A549 (cell line): ENCODE data around the gene PLEKHF1. TPM values are rescaled to one million over a fixed set of nuclear protein-coding genes. Genes with fewer than 3 reads are reported as not detected.

Source experiments
- ATAC-seq, 2 experiments: fragments of 200-7000 bp in 1 of 2; fragments of >200 bp in 1 of 2; cut with Nextera tagmentation in 1 of 2; cut with Tn5 transposase in 1 of 2; 3 replicates each; pipeline versions ENCODE4 v1.8.0 to v1.9.1; 2018 to 2020; ENCODE audit warnings: mild to moderate bottlenecking in 1 of 2, moderate library complexity in 1 of 2
- CTCF ChIA-PET: fragments of 300-600 bp; sonication (Branson Sonifier 250); formaldehyde crosslinking; extraction: SDS; loops from one replicate; lab custom pipeline; 2021; ENCODE audit warnings: antibody characterized with exemption, inconsistent platforms; lab: Yijun Ruan, JAX
- POLR2A ChIA-PET: fragments of 350-600 bp; formaldehyde crosslinking; extraction: SDS; loops from one replicate; lab custom pipeline; 2021; ENCODE audit warnings: antibody characterized with exemption, inconsistent platforms; lab: Yijun Ruan, JAX
- DNase-seq, 2 experiments: peaks; one replicate each; pipeline versions ENCODE4 v3.0.0 to v3.0.0-alpha.2; 2011 to 2016; ENCODE audit warnings: low read depth in 1 of 2, low spot score in 1 of 2
- FAIRE-seq: peaks from 2 replicates; lab custom pipeline; 2011; peaks lifted over from hg19 to GRCh38; lab: Jason Lieb, UNC
- H3K27ac ChIP-seq, 2 experiments: fragments of >200 bp; sonication (Bioruptor Twin); formaldehyde crosslinking; 3 replicates each; pipeline ENCODE4 v1.5.1; 2016 to 2017
- H3K4me1 ChIP-seq: fragments of >200 bp; sonication (Bioruptor Twin); formaldehyde crosslinking; 3 replicates; pipeline ENCODE4 v1.6.1; 2016
- H3K4me2 ChIP-seq: fragments of >200 bp; sonication (Bioruptor Twin); formaldehyde crosslinking; 3 replicates; pipeline ENCODE4 v1.6.1; 2016
- H3K4me3 ChIP-seq: fragments of >200 bp; sonication (Bioruptor Twin); formaldehyde crosslinking; 3 replicates; pipeline ENCODE4 v1.5.1; 2016
- H3K9me3 ChIP-seq: fragments of >200 bp; sonication (Bioruptor Twin); formaldehyde crosslinking; 3 replicates; pipeline ENCODE4 v1.6.1; 2016
- BHLHE40 ChIP-seq: IDR thresholded peaks from 2 replicates; pipeline ENCODE4 v1.6.1; 2012; ENCODE audit warnings: low read depth, low read length, inconsistent platforms
- CBX2 ChIP-seq: fragments of 200-600 bp; sonication (generic); IDR thresholded peaks from 2 replicates; pipeline ENCODE4 v1.6.1; 2016; ENCODE audit warnings: low read depth, mild to moderate bottlenecking, borderline replicate concordance
- CBX8 ChIP-seq: fragments of 200-600 bp; sonication (generic); IDR thresholded peaks from 2 replicates; pipeline ENCODE4 v1.6.1; 2016
- CEBPB ChIP-seq, 2 experiments: fragments of >200 bp in 1 of 2; sonication (Bioruptor Twin) in 1 of 2; formaldehyde crosslinking in 1 of 2; IDR thresholded peaks; 2 replicates each; pipeline ENCODE4 v1.6.1; 2012 to 2016
- CHD4 ChIP-seq: fragments of 200-600 bp; sonication (generic); IDR thresholded peaks from 2 replicates; pipeline ENCODE4 v1.6.1; 2016; ENCODE audit warnings: antibody characterized with exemption, mild to moderate bottlenecking, borderline replicate concordance
- ESRRA ChIP-seq: fragments of 150-350 bp; IDR thresholded peaks from 2 replicates; pipeline ENCODE4 v1.6.1; 2014; ENCODE audit warnings: mild to moderate bottlenecking, low read length, borderline replicate concordance
- FOSB ChIP-seq: fragments of 250-450 bp; sonication (Bioruptor Pico); IDR thresholded peaks from 2 replicates; pipeline ENCODE4 v1.5.0; 2020; ENCODE audit warnings: mild to moderate bottlenecking, moderate library complexity
- GATA3 ChIP-seq: IDR thresholded peaks from 2 replicates; pipeline ENCODE4 v1.6.1; 2012; ENCODE audit warnings: borderline replicate concordance
- HDAC2 ChIP-seq: fragments of 200-600 bp; sonication (generic); IDR thresholded peaks from 2 replicates; pipeline ENCODE4 v1.6.1; 2016
- HOXB5 ChIP-seq: fragments of 250-450 bp; sonication (Bioruptor Pico); IDR thresholded peaks from 2 replicates; pipeline ENCODE4 v1.5.0; 2020; ENCODE audit warnings: mild to moderate bottlenecking, moderate library complexity
- JUN ChIP-seq, 2 experiments: fragments of >200 bp; sonication (Bioruptor Twin); formaldehyde crosslinking; IDR thresholded peaks; 2 replicates in 1 of 2; 3 replicates in 1 of 2; pipeline ENCODE4 v1.6.1; 2016 to 2017
- JUNB ChIP-seq: fragments of >200 bp; sonication (Bioruptor Twin); formaldehyde crosslinking; IDR thresholded peaks from 2 replicates; pipeline ENCODE4 v1.6.1; 2016
- KDM1A ChIP-seq: fragments of 200-600 bp; sonication (generic); IDR thresholded peaks from 2 replicates; pipeline ENCODE4 v1.6.1; 2016; ENCODE audit warnings: low read depth, mild to moderate bottlenecking
- MAFK ChIP-seq: fragments of 450-650 bp; IDR thresholded peaks from 2 replicates; pipeline ENCODE4 v1.6.1; 2014; ENCODE audit not compliant: partially characterized antibody
- NR3C1 ChIP-seq: fragments of >200 bp; sonication (Bioruptor Twin); formaldehyde crosslinking; IDR thresholded peaks from 3 replicates; pipeline ENCODE4 v1.6.1; 2017
- PHF8 ChIP-seq: fragments of 200-600 bp; sonication (generic); IDR thresholded peaks from 2 replicates; pipeline ENCODE4 v1.6.1; 2016; ENCODE audit warnings: low read depth, mild to moderate bottlenecking, antibody characterized with exemption, moderate library complexity, borderline replicate concordance
- POLR2A ChIP-seq: IDR thresholded peaks from 2 replicates; pipeline ENCODE4 v1.6.1; 2012; ENCODE audit warnings: mild to moderate bottlenecking, low read length
- POLR2AphosphoS2 ChIP-seq: conservative IDR thresholded peaks from 2 replicates; pipeline ENCODE4 v1.6.1; 2012; ENCODE audit warnings: low read length, improper control_type of control experiment, inconsistent platforms
- RCOR1 ChIP-seq: fragments of 150-350 bp; IDR thresholded peaks from 2 replicates; pipeline ENCODE4 v1.6.1; 2014; ENCODE audit warnings: antibody characterized with exemption, low read length, low read depth
- RFX5 ChIP-seq: fragments of 450-650 bp; IDR thresholded peaks from 2 replicates; pipeline ENCODE4 v1.7.1; 2014; ENCODE audit warnings: antibody characterized with exemption, mild to moderate bottlenecking, moderate library complexity
- SMC3 ChIP-seq: fragments of >200 bp; sonication (Bioruptor Twin); formaldehyde crosslinking; IDR thresholded peaks from 3 replicates; pipeline ENCODE4 v1.6.1; 2018; ENCODE audit warnings: inconsistent platforms
- SREBF2 ChIP-seq: fragments of 450-650 bp; IDR thresholded peaks from 2 replicates; pipeline ENCODE4 v1.6.1; 2014; ENCODE audit warnings: mild to moderate bottlenecking, moderate library complexity
- TP53 ChIP-seq: fragments of 250-450 bp; sonication (Bioruptor Pico); IDR thresholded peaks from 2 replicates; pipeline ENCODE4 v1.5.0; 2021; ENCODE audit warnings: mild to moderate bottlenecking, moderate library complexity
- ZC3H11A ChIP-seq: fragments of 450-650 bp; IDR thresholded peaks from 2 replicates; pipeline ENCODE4 v1.6.1; 2014; ENCODE audit warnings: antibody characterized with exemption, mild to moderate bottlenecking
- ZFP36 ChIP-seq: fragments of 450-650 bp; IDR thresholded peaks from 2 replicates; pipeline ENCODE4 v1.6.1; 2014; ENCODE audit warnings: borderline replicate concordance; ENCODE audit not compliant: partially characterized antibody
- WGBS: methylation state at CpG from one replicate; pipeline ENCODE4 v1.1.6; 2017; ENCODE audit errors: missing lambda C conversion rate; 5-methylcytosine and 5-hydroxymethylcytosine counted together
- polyA plus RNA-seq, 4 experiments: library from polyadenylated mRNA; depleted of rRNA in 3 of 4; stranded (reverse); fragments of >200 nt; fragmentation: RNase III in 1 of 4; extraction: RNeasy Plus Mini Kit Qiagen cat#74134 plus additional on column Dnase treatment in 1 of 4; gene quantifications; 2 replicates in 3 of 4; 3 replicates in 1 of 4; pipeline ENCODE4 v1.2.3, GENCODE V29; 2011 to 2017
- TF ChIP-seq, protein P1 (sequence below): IDR thresholded peaks from 2 replicates; pipeline ENCODE4 v1.6.1; 2012
- TF ChIP-seq, protein P2 (sequence below): fragments of 250-450 bp; sonication (Bioruptor Pico); IDR thresholded peaks from 2 replicates; pipeline ENCODE4 v1.5.0; 2021; ENCODE audit warnings: mild to moderate bottlenecking, moderate library complexity, borderline replicate concordance
- TF ChIP-seq, protein P3 (sequence below): fragments of 450-650 bp; IDR thresholded peaks from 2 replicates; pipeline ENCODE4 v1.6.1; 2014; ENCODE audit warnings: antibody characterized with exemption
- TF ChIP-seq, protein P4 (sequence below): fragments of >200 bp; sonication (Bioruptor Twin); formaldehyde crosslinking; IDR thresholded peaks from 3 replicates; pipeline ENCODE4 v1.5.1; 2016

The PLEKHF1 gene
- polyA plus RNA-seq, 2 of the 4 experiments (the other 2 are of a cell fraction): 2.1 to 4.1 TPM

DNA sequence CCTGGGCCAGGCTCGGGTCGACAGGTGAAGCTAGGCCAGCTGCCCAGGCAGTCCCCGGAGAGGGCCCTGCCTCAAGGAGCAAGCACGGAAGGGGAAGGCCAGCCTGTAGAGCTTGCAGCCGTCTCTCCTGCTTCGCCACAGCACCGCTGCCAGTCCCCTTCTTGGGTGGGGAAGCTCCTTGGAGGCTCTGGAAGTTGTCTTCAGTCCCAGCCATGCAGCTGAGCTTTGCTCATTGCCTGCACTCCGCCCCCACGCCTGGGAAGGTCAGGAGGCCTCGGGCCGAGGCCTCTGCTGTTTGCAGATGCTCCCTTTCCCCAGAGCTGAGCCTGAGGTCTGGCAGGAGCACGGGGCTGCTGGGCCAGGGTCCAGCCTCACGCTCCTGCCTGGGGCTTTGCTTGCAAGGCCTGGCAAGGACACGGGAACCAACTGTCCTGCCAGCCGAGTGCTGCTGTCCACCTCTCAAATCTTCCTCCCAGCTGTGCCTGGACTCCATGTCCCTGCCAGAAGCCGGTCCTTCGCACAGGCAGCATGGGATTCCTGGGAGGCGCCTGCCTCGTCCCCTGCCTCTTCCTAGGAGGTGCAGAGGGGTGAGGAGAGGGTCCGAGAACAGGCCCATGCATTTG, 13.3 kb downstream of the PLEKHF1 start:
- CTCF ChIA-PET: interaction anchor here (1.0 to 9.4 kb wide), 8 partner anchors 10 to 67 kb away, joined by 3 to 78 read pairs (median 9); partner anchors contain the start of gene PLEKHF1
- FAIRE-seq (no peak), DNase-seq (no peak), ATAC-seq (no peak)
- POLR2A ChIA-PET: no interaction called here
- Histone ChIP-seq H3K4me3 (no peak overlapping the region), H3K27ac (no peak overlapping the region), H3K9me3 (no peaks in the 10 kb centered on the region), H3K4me1 (no peaks in the 10 kb centered on the region), H3K4me2 (no peak overlapping the region)
- TF ChIP-seq KDM1A (no peak), CBX2 (no peak), TP53 (CRISPR knock-in tag) (no peak), POLR2A (no peak), CBX8 (no peak), JUNB (no peak), ESRRA (no peak), POLR2AphosphoS2 (no peak), MAFK (no peak), HOXB5 (CRISPR knock-in tag) (no peak), CEBPB (IDR thresholded peaks at IDR 0.05) (no peak), CHD4 (no peak), SMC3 (no peak), GATA3 (no peak), SREBF2 (no peak), ZFP36 (no peak), FOSB (CRISPR knock-in tag) (no peak), JUN (IDR thresholded peaks at IDR 0.05) (no peak)
- TF ChIP-seq, protein P1, sequence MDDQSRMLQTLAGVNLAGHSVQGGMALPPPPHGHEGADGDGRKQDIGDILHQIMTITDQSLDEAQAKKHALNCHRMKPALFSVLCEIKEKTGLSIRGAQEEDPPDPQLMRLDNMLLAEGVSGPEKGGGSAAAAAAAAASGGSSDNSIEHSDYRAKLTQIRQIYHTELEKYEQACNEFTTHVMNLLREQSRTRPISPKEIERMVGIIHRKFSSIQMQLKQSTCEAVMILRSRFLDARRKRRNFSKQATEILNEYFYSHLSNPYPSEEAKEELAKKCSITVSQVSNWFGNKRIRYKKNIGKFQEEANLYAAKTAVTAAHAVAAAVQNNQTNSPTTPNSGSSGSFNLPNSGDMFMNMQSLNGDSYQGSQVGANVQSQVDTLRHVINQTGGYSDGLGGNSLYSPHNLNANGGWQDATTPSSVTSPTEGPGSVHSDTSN: no peak
- TF ChIP-seq, protein P2, sequence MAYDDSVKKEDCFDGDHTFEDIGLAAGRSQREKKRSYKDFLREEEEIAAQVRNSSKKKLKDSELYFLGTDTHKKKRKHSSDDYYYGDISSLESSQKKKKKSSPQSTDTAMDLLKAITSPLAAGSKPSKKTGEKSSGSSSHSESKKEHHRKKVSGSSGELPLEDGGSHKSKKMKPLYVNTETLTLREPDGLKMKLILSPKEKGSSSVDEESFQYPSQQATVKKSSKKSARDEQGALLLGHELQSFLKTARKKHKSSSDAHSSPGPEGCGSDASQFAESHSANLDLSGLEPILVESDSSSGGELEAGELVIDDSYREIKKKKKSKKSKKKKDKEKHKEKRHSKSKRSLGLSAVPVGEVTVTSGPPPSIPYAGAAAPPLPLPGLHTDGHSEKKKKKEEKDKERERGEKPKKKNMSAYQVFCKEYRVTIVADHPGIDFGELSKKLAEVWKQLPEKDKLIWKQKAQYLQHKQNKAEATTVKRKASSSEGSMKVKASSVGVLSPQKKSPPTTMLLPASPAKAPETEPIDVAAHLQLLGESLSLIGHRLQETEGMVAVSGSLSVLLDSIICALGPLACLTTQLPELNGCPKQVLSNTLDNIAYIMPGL (CRISPR knock-in tag): no peak
- WGBS: 76% methylated on average over 20 of the region's 20 CpGs

DNA sequence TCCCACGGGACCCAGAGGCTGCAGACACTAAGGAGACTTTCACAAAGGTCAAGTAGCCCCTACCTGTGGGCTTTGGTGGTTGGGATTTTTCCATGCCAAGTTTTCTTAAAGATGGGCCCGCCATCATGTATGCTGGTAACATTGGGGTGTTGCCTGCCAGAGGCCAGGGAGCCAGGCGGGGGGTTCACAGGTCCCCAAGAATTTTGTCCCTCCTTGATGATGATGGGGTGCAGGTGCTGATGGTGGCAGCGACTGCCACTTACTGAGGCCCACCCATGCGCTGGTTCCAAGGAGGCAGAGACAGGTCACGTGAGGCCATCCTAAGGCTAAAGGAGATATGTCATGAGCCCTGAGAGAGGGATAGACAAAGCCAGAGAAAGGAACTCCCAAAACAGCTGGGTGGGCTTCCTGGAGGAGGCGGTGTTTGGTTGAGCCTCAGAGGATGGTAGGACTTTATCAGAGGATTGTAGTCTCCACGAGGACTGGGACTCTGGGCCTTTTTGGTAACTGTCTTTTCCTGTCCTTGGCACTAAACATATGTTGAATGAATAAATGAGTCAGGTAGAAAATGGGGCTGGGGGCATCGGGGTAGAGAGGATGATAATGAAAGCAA, 14.4 kb downstream of the PLEKHF1 start:
- ChIA-PET POLR2A (no interaction called here), CTCF (interaction anchor here (1.0 to 9.4 kb wide), 5 partner anchors 14 to 68 kb away, joined by 3 to 78 read pairs (median 13); no protein-coding TSS in a partner anchor)
- H3K4me3 ChIP-seq: no peak overlapping the region
- no peaks in the 10 kb centered on the region for H3K9me3 ChIP-seq
- no peak overlapping the region for H3K4me2 ChIP-seq
- ATAC-seq (no peak), FAIRE-seq (no peak), DNase-seq (no peak)
- TF ChIP-seq RCOR1 (no peak), ZFP36 (peak; percentile 74)
- WGBS: 78% methylated on average over 9 of the region's 9 CpGs
- H3K4me1 ChIP-seq: no peaks in the 10 kb centered on the region
- no peak overlapping the region for H3K27ac ChIP-seq

DNA sequence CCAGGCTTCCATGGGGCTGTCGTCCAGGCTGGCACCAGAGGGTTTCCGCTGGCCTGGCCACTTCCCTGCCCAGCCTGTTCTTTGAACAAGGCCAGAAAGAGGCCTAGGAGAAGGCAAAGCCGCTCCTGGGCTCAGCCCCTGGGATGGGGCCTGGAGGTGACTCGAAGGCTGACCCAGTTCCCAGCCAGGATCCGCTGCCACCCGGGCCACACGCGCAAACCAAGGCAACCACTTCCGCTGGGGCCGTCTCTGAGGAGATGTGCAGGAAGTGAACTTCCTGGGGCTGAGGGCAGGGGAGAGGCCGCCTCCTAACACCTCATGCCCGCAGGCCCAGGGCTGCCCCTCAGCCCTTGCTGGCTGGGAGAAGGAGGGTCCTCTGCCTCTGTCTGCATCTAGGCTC, 15.2 kb downstream of the PLEKHF1 start:
- TF ChIP-seq RFX5 (no peak), MAFK (no peak), NR3C1 (no peak), PHF8 (no peak), BHLHE40 (no peak), SMC3 (no peak), ZC3H11A (no peak), POLR2A (no peak), HDAC2 (no peak), ESRRA (no peak), CBX8 (no peak)
- TF ChIP-seq, protein P3, sequence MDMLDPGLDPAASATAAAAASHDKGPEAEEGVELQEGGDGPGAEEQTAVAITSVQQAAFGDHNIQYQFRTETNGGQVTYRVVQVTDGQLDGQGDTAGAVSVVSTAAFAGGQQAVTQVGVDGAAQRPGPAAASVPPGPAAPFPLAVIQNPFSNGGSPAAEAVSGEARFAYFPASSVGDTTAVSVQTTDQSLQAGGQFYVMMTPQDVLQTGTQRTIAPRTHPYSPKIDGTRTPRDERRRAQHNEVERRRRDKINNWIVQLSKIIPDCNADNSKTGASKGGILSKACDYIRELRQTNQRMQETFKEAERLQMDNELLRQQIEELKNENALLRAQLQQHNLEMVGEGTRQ: no peak
- TF ChIP-seq, protein P4, sequence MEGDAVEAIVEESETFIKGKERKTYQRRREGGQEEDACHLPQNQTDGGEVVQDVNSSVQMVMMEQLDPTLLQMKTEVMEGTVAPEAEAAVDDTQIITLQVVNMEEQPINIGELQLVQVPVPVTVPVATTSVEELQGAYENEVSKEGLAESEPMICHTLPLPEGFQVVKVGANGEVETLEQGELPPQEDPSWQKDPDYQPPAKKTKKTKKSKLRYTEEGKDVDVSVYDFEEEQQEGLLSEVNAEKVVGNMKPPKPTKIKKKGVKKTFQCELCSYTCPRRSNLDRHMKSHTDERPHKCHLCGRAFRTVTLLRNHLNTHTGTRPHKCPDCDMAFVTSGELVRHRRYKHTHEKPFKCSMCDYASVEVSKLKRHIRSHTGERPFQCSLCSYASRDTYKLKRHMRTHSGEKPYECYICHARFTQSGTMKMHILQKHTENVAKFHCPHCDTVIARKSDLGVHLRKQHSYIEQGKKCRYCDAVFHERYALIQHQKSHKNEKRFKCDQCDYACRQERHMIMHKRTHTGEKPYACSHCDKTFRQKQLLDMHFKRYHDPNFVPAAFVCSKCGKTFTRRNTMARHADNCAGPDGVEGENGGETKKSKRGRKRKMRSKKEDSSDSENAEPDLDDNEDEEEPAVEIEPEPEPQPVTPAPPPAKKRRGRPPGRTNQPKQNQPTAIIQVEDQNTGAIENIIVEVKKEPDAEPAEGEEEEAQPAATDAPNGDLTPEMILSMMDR: no peak
- TF ChIP-seq, all 56 proteins: peak for 0
- H3K4me1 ChIP-seq: no peaks in the 10 kb centered on the region
- no peak for DNase-seq
- no peak overlapping the region for H3K4me3 ChIP-seq
- ChIA-PET CTCF (interaction anchor here (1.0 to 9.4 kb wide), 7 partner anchors 8 to 70 kb away, joined by 3 to 78 read pairs (median 12); partner anchors contain the start of gene C19orf12), POLR2A (no interaction called here)
- 84% methylated on average over 12 of the region's 12 CpGs for WGBS
- no peak overlapping the region for H3K27ac ChIP-seq
- H3K9me3 ChIP-seq: no peaks in the 10 kb centered on the region
- FAIRE-seq: no peak
- ATAC-seq: peak in 1 of 2 experiments; percentile 3; a peak in 3 of 6 replicates
- no peak overlapping the region for H3K4me2 ChIP-seq
